Endothelial cell of umbilical vein (primary cell): ENCODE results near the gene ZC3H15. TPM values are rescaled to one million over a fixed set of nuclear protein-coding genes. Genes with fewer than 3 reads are reported as not detected.

Experiments
- BruUV-seq: library from RNA; stranded (reverse); fragments of 400-500 nt; replicated peaks from 2 replicates; lab custom pipeline; 2021; lab: Mats Ljungman, UMichigan
- CTCF ChIA-PET: fragments of 300-600, 350-600 bp; sonication (Branson Sonifier 250); formaldehyde crosslinking; loops from one replicate; lab custom pipeline; 2021; ENCODE audit warnings: antibody characterized with exemption, inconsistent platforms; lab: Charles Lee
- POLR2A ChIA-PET: fragments of 300-600, 350-600 bp; sonication (Branson Sonifier 250); formaldehyde crosslinking; loops from one replicate; lab custom pipeline; 2021; ENCODE audit warnings: antibody characterized with exemption, inconsistent platforms; lab: Charles Lee
- DNase-seq: peaks from one replicate; pipeline ENCODE4 v3.0.0-alpha.2; 2011; ENCODE audit warnings: low read depth, low spot score
- FAIRE-seq: peaks from 2 replicates; lab custom pipeline; 2011; peaks lifted over from hg19 to GRCh38; lab: Jason Lieb, UNC
- H2AFZ ChIP-seq: 2 replicates; pipeline ENCODE4 v1.6.0; 2012; ENCODE audit warnings: low read depth, low read length, control low read depth, inconsistent platforms
- H3K27ac ChIP-seq: 2 replicates; pipeline ENCODE4 v1.5.1; 2011; ENCODE audit warnings: low read depth, mild to moderate bottlenecking, control low read depth, low read length, moderate library complexity; ENCODE audit not compliant: insufficient read depth
- H3K27me3 ChIP-seq, 2 experiments: 2 replicates each; pipeline versions ENCODE4 v1.6.0 to v1.6.1; 2011; ENCODE audit warnings: low read length in 2 of 2, mixed read lengths in 1 of 2; ENCODE audit not compliant: control insufficient read depth in 2 of 2, insufficient read depth in 2 of 2
- H3K36me3 ChIP-seq, 2 experiments: 2 replicates in 1 of 2; 3 replicates in 1 of 2; pipeline ENCODE4 v1.5.1; 2011; ENCODE audit warnings: low read length in 2 of 2, mild to moderate bottlenecking in 1 of 2, moderate library complexity in 1 of 2; ENCODE audit not compliant: control insufficient read depth in 2 of 2, insufficient read depth in 2 of 2; ENCODE audit errors: extremely low read depth in 1 of 2
- H3K4me1 ChIP-seq: 3 replicates; pipeline ENCODE4 v1.5.1; 2011; ENCODE audit warnings: mild to moderate bottlenecking, low read length; ENCODE audit not compliant: control insufficient read depth, insufficient read depth; ENCODE audit errors: extremely low read depth
- H3K4me2 ChIP-seq: 2 replicates; pipeline ENCODE4 v1.6.1; 2011; ENCODE audit warnings: low read length, control low read depth, mixed read lengths; ENCODE audit not compliant: insufficient read depth
- H3K4me3 ChIP-seq, 3 experiments: fragments of 200-600 bp in 1 of 3; sonication (generic), shearing (Covaris generic) in 1 of 3; replicated peaks in 1 of 3; 2 replicates each; pipeline ENCODE4 v1.5.1; 2011 to 2016; ENCODE audit warnings: control low read depth in 3 of 3, low read length in 3 of 3, mild to moderate bottlenecking in 2 of 3, inconsistent platforms in 1 of 3, low read depth in 1 of 3, moderate library complexity in 1 of 3; ENCODE audit not compliant: insufficient read depth in 1 of 3
- H3K79me2 ChIP-seq: 2 replicates; pipeline ENCODE4 v1.6.0; 2012; ENCODE audit warnings: low read length, inconsistent platforms; ENCODE audit not compliant: control insufficient read depth, insufficient read depth
- H3K9ac ChIP-seq: replicated peaks from 2 replicates; pipeline ENCODE3; 2011; ENCODE audit warnings: low read length, control low read depth; ENCODE audit not compliant: insufficient read depth; ENCODE audit errors: extremely low read depth
- H3K9me1 ChIP-seq: replicated peaks from 3 replicates; pipeline ENCODE4 v1.6.0; 2011; ENCODE audit warnings: mild to moderate bottlenecking, low read length; ENCODE audit not compliant: control insufficient read depth, insufficient read depth; ENCODE audit errors: extremely low read depth
- H3K9me3 ChIP-seq: replicated peaks from 2 replicates; pipeline ENCODE4 v1.5.1; 2012; ENCODE audit warnings: low read length, inconsistent platforms; ENCODE audit not compliant: control insufficient read depth, insufficient read depth
- H4K20me1 ChIP-seq: replicated peaks from 2 replicates; pipeline ENCODE3; 2011; ENCODE audit warnings: mild to moderate bottlenecking, low read length; ENCODE audit not compliant: control insufficient read depth, insufficient read depth; ENCODE audit errors: extremely low read depth
- CTCF ChIP-seq, 2 donors: IDR thresholded peaks; 1 replicate in 1 of 2; 2 replicates in 1 of 2; pipeline ENCODE4 v1.5.1; 2011; ENCODE audit warnings: low read length in 2 of 2, mild to moderate bottlenecking in 2 of 2, moderate library complexity in 2 of 2, control low read depth in 1 of 2, inconsistent platforms in 1 of 2, low read depth in 1 of 2; ENCODE audit not compliant: insufficient read depth in 1 of 2; ENCODE audit errors: extremely low read depth in 1 of 2
- EZH2 ChIP-seq: IDR thresholded peaks from 2 replicates; pipeline ENCODE4 v1.6.1; 2012; ENCODE audit warnings: borderline replicate concordance, low read depth, mild to moderate bottlenecking, moderate library complexity, low read length, inconsistent platforms; ENCODE audit not compliant: severe bottlenecking
- FOS ChIP-seq: IDR thresholded peaks from 2 replicates; pipeline ENCODE4 v1.6.1; 2011; ENCODE audit warnings: mild to moderate bottlenecking, low read length, moderate library complexity, borderline replicate concordance; ENCODE audit not compliant: insufficient read depth
- GATA2 ChIP-seq: IDR thresholded peaks from 2 replicates; pipeline ENCODE4 v1.7.0; 2011; ENCODE audit warnings: low read depth, mild to moderate bottlenecking, moderate library complexity, mixed read lengths, low read length; ENCODE audit not compliant: insufficient read length, insufficient read depth
- JUN ChIP-seq: IDR thresholded peaks from 2 replicates; pipeline ENCODE4 v1.6.1; 2011; ENCODE audit warnings: borderline replicate concordance, low read depth; ENCODE audit not compliant: insufficient read length, insufficient read depth
- MYC ChIP-seq: IDR thresholded peaks from one replicate; pipeline ENCODE4 v1.6.1; 2011; ENCODE audit warnings: mild to moderate bottlenecking, low read depth, low read length
- POLR2A ChIP-seq: IDR thresholded peaks from 2 replicates; pipeline ENCODE4 v1.6.1; 2012; ENCODE audit warnings: low read depth, mild to moderate bottlenecking, control low read depth, low read length
- POLR2AphosphoS5 ChIP-seq: IDR thresholded peaks from 2 replicates; pipeline ENCODE4 v1.6.1; 2012; ENCODE audit warnings: low read depth, mild to moderate bottlenecking, control low read depth, low read length, moderate library complexity; ENCODE audit not compliant: insufficient read depth
- dilution Hi-C: fragments of 300-500 bp; cut with MboI; formaldehyde crosslinking; loops from one replicate; pipeline ENCODE4 v1.15.0; 2019; ENCODE audit warnings: low sequenced_read_pairs; ENCODE audit not compliant: extremely low pct_ligation_motif_present
- intact Hi-C: fragments of 100-400 bp; cut with micrococcal nuclease; formaldehyde crosslinking; loops from one replicate; pipeline ENCODE4 v1.10.0; 2022
- polyA plus RNA-seq, 4 experiments: library from polyadenylated mRNA; depleted of rRNA in 3 of 4; stranded (reverse) in 3 of 4; unstranded in 1 of 4; fragments of >200 nt; gene quantifications; 2 replicates each; pipeline versions ENCODE4 v1.2.1 to v1.2.3, GENCODE V29; 2011 to 2012; ENCODE audit warnings: missing spikeins in 1 of 4
- total RNA-seq: library from RNA; stranded (reverse); gene quantifications from 2 replicates; pipeline ENCODE4 v1.2.3, GENCODE V29; 2021
- TF ChIP-seq, protein P1 (sequence below): IDR thresholded peaks from 2 replicates; pipeline ENCODE4 v1.6.1; 2011; ENCODE audit not compliant: insufficient read depth, insufficient read length

Gene ZC3H15
- total and polyA plus RNA-seq, 2 donors (not counting 3 experiments of a cell fraction or from before 2014, with no cell fraction given): 24.1 to 65.1 TPM

DNA sequence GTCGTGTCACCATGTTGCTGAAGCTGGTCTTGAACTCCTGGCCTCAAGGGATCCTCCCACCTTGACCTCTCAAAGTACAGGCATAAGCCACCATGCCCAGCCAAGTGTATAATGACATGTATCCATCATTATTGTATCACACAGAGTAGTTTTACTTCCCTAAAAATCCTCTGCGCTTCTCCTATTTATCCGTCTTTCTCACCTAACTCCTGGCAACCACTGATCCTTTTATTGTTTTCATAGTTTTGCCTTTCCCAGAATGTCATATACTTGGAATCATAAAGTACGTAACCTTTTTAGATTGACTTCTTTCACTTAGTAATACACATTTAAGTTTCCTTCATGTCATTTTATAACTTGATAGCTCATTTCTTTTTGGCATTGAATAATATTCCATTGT is 51.0 kb downstream of the ZC3H15 start:
- H3K4me2 ChIP-seq: no peak overlapping the region
- H3K4me3 ChIP-seq: no peak overlapping the region
- intact Hi-C loops: no loop called here
- no peaks in the 10 kb centered on the region for H3K9me1 ChIP-seq
- dilution Hi-C loops: no loop called here
- BruUV-seq: no TSS peak
- H3K79me2 ChIP-seq: no peaks in the 10 kb centered on the region
- no peak overlapping the region for H3K9ac ChIP-seq
- H2AFZ ChIP-seq: no peak overlapping the region
- H3K4me1 ChIP-seq: peaks cover 28% of the 10 kb centered on the region
- FAIRE-seq (no peak), DNase-seq (no peak)
- H4K20me1 ChIP-seq: no peaks in the 10 kb centered on the region
- CTCF ChIA-PET: interaction anchor here (1.1 kb wide), 1 partner anchor 76 kb away, joined by 4 read pairs; no protein-coding TSS in a partner anchor
- H3K36me3 ChIP-seq: no peaks in the 10 kb centered on the region
- POLR2A ChIA-PET: no interaction called here
- no peak overlapping the region for H3K27ac ChIP-seq
- H3K27me3 ChIP-seq: no peaks in the 10 kb centered on the region
- H3K9me3 ChIP-seq: no peaks in the 10 kb centered on the region
- TF ChIP-seq EZH2 (no peak), POLR2AphosphoS5 (no peak), GATA2 (no peak), FOS (no peak), POLR2A (no peak), JUN (no peak), MYC (no peak), CTCF (IDR thresholded peaks at IDR 0.05; ENCODE audit: extremely low read depth in 1 of 2, insufficient read depth in 1 of 2, low read depth in 1 of 2, low read length in 2 of 2) (no peak)
- TF ChIP-seq, protein P1, sequence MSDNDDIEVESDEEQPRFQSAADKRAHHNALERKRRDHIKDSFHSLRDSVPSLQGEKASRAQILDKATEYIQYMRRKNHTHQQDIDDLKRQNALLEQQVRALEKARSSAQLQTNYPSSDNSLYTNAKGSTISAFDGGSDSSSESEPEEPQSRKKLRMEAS: no peak
